SU-DHL-6 (cell line): ENCODE results near the gene CHMP6.

Source experiments
- EZH2phosphoT487 ChIP-seq: fragments of 200-600 bp; sonication (generic), shearing (Covaris generic); conservative IDR thresholded peaks from 2 replicates; pipeline ENCODE4 v1.6.1; 2018; ENCODE audit warnings: mild to moderate bottlenecking, antibody characterized with exemption, low read length, moderate library complexity, mixed read lengths
- TF ChIP-seq, protein P1 (sequence below): fragments of 200-600 bp; sonication (generic); IDR thresholded peaks from one replicate; pipeline ENCODE4 v1.5.1; 2017; ENCODE audit warnings: antibody characterized with exemption, mild to moderate bottlenecking, low read length, moderate library complexity; ENCODE audit not compliant: insufficient read depth, poor library complexity, severe bottlenecking

DNA sequence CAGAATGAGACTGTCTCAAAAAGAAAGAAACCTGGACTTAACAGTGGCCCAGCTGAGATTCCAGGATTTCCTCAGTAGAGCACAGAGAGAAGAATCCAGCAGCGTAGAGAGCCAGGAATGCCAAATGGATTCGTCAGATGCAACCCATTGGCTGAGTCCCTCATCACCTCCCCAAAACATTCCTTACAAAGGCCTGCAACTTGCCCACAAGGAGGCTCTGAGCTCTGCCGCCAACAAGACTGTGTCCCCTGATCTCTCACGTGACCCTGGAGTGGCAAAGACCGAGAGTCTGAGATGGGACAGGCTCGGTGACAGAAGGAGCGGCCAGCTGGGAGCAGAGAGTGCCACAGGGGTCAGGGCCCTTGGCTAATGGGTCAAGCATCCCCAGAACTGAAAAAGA lies 6.9 kb upstream of the CHMP6 start:
- TF ChIP-seq, protein P1, sequence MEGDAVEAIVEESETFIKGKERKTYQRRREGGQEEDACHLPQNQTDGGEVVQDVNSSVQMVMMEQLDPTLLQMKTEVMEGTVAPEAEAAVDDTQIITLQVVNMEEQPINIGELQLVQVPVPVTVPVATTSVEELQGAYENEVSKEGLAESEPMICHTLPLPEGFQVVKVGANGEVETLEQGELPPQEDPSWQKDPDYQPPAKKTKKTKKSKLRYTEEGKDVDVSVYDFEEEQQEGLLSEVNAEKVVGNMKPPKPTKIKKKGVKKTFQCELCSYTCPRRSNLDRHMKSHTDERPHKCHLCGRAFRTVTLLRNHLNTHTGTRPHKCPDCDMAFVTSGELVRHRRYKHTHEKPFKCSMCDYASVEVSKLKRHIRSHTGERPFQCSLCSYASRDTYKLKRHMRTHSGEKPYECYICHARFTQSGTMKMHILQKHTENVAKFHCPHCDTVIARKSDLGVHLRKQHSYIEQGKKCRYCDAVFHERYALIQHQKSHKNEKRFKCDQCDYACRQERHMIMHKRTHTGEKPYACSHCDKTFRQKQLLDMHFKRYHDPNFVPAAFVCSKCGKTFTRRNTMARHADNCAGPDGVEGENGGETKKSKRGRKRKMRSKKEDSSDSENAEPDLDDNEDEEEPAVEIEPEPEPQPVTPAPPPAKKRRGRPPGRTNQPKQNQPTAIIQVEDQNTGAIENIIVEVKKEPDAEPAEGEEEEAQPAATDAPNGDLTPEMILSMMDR, result no peak
- TF ChIP-seq EZH2phosphoT487, result no peak
